A673 (cell line): ENCODE data around the gene ELMO3. TPM values are rescaled to one million over a fixed set of nuclear protein-coding genes. Genes with fewer than 3 reads are reported as not detected.

Experiments used
- BruUV-seq: library from RNA; stranded (reverse); fragments of 400-500 nt; replicated peaks from 2 replicates; lab custom pipeline; 2021; lab: Mats Ljungman, UMichigan
- CTCF ChIA-PET: fragments of 300-600 bp; sonication (Branson Sonifier 250); formaldehyde crosslinking; loops from one replicate; lab custom pipeline; 2022; ENCODE audit warnings: antibody characterized with exemption; lab: Charles Lee
- POLR2A ChIA-PET: fragments of 300-600 bp; sonication (Branson Sonifier 250); formaldehyde crosslinking; loops from one replicate; lab custom pipeline; 2022; ENCODE audit warnings: antibody characterized with exemption; ENCODE audit not compliant: low non-redundant PET; lab: Charles Lee
- DNase-seq: peaks from one replicate; pipeline ENCODE4 v3.0.0-alpha.2; 2015; ENCODE audit warnings: low spot score
- H3K27ac ChIP-seq: fragments of 200-600 bp; sonication (generic); 2 replicates; pipeline ENCODE4 v1.5.1; 2016; ENCODE audit warnings: mixed run types, low read depth, mild to moderate bottlenecking, mixed read lengths, antibody characterized with exemption, low read length; ENCODE audit not compliant: poor library complexity, severe bottlenecking
- H3K27me3 ChIP-seq: fragments of 200-600 bp; sonication (generic); replicated peaks from 2 replicates; pipeline ENCODE4 v1.6.1; 2017; ENCODE audit warnings: mixed run types, low read depth, mild to moderate bottlenecking, mixed read lengths, antibody characterized with exemption, low read length; ENCODE audit not compliant: insufficient read depth, poor library complexity
- H3K36me3 ChIP-seq: fragments of 200-600 bp; sonication (generic); 2 replicates; pipeline ENCODE4 v1.6.1; 2016; ENCODE audit warnings: mixed run types, mild to moderate bottlenecking, mixed read lengths, antibody characterized with exemption, low read length; ENCODE audit not compliant: insufficient read depth, poor library complexity, severe bottlenecking
- H3K4me1 ChIP-seq: fragments of 200-600 bp; sonication (generic); 2 replicates; pipeline ENCODE4 v1.6.1; 2017; ENCODE audit warnings: mixed run types, mild to moderate bottlenecking, mixed read lengths, antibody characterized with exemption, low read length; ENCODE audit not compliant: insufficient read depth, poor library complexity, severe bottlenecking
- H3K4me3 ChIP-seq: fragments of 200-600 bp; sonication (generic); 2 replicates; pipeline ENCODE4 v1.5.1; 2016; ENCODE audit warnings: low read depth, mixed run types, mild to moderate bottlenecking, mixed read lengths, low read length; ENCODE audit not compliant: poor library complexity, severe bottlenecking
- H3K9me3 ChIP-seq: fragments of 200-600 bp; sonication (generic); 2 replicates; pipeline ENCODE4 v1.6.1; 2016; ENCODE audit warnings: mixed run types, low read depth, mild to moderate bottlenecking, mixed read lengths, antibody characterized with exemption, low read length; ENCODE audit not compliant: poor library complexity, severe bottlenecking
- EZH2 ChIP-seq: fragments of 200-600 bp; sonication (generic); IDR thresholded peaks from 2 replicates; pipeline ENCODE4 v1.6.1; 2017; ENCODE audit warnings: borderline replicate concordance, low read depth, mild to moderate bottlenecking, mixed read lengths, antibody characterized with exemption, low read length; ENCODE audit not compliant: poor library complexity, severe bottlenecking
- intact Hi-C: fragments of 100-400 bp; cut with micrococcal nuclease; formaldehyde crosslinking; loops from one replicate; pipeline ENCODE4 v1.10.0; 2022; ENCODE audit not compliant: unreplicated experiment
- total RNA-seq: library from RNA; stranded (reverse); gene quantifications from 2 replicates; pipeline ENCODE4 v1.2.3, GENCODE V29; 2021
- TF ChIP-seq, protein P1 (sequence below): fragments of 300-800, 200-600 bp; sonication (generic); conservative IDR thresholded peaks from 2 replicates; pipeline ENCODE4 v1.5.1; 2017; ENCODE audit warnings: low read depth, mild to moderate bottlenecking, antibody characterized with exemption, low read length, moderate library complexity, mixed read lengths

Gene ELMO3
- total RNA-seq, 1 experiment from 2014 or later: 4.7 TPM

DNA sequence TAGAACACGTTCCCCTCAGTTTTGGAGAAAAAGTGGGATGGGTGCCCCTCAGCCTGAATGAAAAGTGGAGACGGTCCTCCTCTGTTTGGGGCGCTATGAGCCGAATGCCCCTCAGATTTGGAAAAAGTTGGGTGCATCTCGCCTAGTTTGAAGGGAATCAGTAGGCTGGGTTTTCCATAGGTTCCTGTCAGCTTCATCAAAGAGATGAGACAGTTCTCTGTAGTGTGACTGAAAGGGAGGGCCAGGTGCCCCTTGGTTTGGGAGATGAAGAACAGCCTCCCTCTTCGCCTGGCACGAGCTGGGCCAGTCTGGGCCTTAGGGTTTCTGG, 49.1 kb downstream of the ELMO3 start:
- H3K36me3 ChIP-seq: no peaks in the 10 kb centered on the region
- H3K4me1 ChIP-seq: peaks cover 56% of the 10 kb centered on the region
- POLR2A ChIA-PET: interaction anchor here (0.5 kb wide), 1 partner anchor 15 kb away, joined by 4 read pairs; no protein-coding TSS in a partner anchor
- no peaks in the 10 kb centered on the region for H3K9me3 ChIP-seq
- BruUV-seq: no TSS peak
- peak overlapping the region; percentile 90 for H3K4me3 ChIP-seq
- peak overlapping the region; percentile 79 for H3K27ac ChIP-seq
- peak; percentile 57 for DNase-seq
- CTCF ChIA-PET: interaction anchor here (0.6 kb wide), 1 partner anchor 141 kb away, joined by 10 read pairs; no protein-coding TSS in a partner anchor
- no peaks in the 10 kb centered on the region for H3K27me3 ChIP-seq
- TF ChIP-seq, protein P1, sequence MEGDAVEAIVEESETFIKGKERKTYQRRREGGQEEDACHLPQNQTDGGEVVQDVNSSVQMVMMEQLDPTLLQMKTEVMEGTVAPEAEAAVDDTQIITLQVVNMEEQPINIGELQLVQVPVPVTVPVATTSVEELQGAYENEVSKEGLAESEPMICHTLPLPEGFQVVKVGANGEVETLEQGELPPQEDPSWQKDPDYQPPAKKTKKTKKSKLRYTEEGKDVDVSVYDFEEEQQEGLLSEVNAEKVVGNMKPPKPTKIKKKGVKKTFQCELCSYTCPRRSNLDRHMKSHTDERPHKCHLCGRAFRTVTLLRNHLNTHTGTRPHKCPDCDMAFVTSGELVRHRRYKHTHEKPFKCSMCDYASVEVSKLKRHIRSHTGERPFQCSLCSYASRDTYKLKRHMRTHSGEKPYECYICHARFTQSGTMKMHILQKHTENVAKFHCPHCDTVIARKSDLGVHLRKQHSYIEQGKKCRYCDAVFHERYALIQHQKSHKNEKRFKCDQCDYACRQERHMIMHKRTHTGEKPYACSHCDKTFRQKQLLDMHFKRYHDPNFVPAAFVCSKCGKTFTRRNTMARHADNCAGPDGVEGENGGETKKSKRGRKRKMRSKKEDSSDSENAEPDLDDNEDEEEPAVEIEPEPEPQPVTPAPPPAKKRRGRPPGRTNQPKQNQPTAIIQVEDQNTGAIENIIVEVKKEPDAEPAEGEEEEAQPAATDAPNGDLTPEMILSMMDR: no peak
- TF ChIP-seq EZH2: no peak
- intact Hi-C loops: no loop called here

DNA sequence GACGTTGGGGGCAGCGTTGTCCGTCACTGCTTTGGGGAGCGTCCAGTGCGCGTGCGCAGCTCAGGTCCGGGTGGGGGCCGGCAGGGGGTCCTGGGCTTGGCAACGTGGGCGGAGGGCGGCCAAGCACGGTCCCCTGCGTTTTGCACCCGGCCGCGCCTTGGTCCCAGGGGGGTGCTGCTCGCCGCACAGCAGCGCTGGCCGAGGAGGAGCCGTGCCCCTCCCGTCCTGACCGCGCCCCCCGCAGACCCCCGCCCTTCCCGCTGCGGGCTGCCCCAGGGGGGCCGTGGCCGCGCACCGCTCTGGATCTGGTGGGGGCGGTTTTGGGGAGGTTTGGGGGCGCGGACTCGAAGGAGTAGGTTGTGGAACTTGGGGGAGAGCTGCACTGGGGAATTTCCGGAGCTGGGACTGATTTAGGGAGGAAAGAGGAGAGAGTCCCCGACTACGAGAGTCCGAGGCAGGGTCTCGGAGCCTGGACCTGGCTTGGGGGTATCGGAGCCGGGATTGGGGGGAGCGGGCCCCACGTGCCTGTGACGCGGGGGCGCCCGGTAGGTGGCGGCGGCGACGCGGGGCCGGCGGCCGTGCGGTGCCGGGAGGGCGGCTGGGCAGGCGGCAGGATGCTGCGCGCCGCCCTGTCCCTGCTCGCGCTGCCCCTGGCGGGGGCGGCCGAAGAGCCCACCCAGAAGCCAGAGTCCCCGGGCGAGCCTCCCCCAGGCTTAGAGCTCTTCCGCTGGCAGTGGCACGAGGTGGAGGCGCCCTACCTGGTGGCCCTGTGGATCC, 49.7 kb downstream of the ELMO3 start, which contains the start of gene SLC9A5:
Gene SLC9A5, plus strand, starts transcription at position 579 of the 777 bp plus-strand sequence. Its CDS starts 36 bp downstream, at position 615.
- ChIA-PET CTCF (interaction anchor here (0.6 kb wide), 1 partner anchor 140 kb away, joined by 10 read pairs; no protein-coding TSS in a partner anchor), POLR2A (interaction anchor here (0.7 kb wide), 1 partner anchor 31 kb away, joined by 3 read pairs; no protein-coding TSS in a partner anchor)
- BruUV-seq: no TSS peak
- no peak for TF ChIP-seq EZH2
- TF ChIP-seq, protein P1: peak; percentile 19; the same call in 1 of the 2 replicates
- H3K4me3 ChIP-seq: peak within 1 kb of the TSS; percentile 90
- no peaks in the 10 kb centered on the region for H3K36me3 ChIP-seq
- H3K9me3 ChIP-seq: no peaks in the 10 kb centered on the region
- intact Hi-C loops: no loop called here
- peaks cover 50% of the 10 kb centered on the region for H3K4me1 ChIP-seq
- no peak for DNase-seq
- no peaks in the 10 kb centered on the region for H3K27me3 ChIP-seq
- peak within 1 kb of the TSS; percentile 79 for H3K27ac ChIP-seq

DNA sequence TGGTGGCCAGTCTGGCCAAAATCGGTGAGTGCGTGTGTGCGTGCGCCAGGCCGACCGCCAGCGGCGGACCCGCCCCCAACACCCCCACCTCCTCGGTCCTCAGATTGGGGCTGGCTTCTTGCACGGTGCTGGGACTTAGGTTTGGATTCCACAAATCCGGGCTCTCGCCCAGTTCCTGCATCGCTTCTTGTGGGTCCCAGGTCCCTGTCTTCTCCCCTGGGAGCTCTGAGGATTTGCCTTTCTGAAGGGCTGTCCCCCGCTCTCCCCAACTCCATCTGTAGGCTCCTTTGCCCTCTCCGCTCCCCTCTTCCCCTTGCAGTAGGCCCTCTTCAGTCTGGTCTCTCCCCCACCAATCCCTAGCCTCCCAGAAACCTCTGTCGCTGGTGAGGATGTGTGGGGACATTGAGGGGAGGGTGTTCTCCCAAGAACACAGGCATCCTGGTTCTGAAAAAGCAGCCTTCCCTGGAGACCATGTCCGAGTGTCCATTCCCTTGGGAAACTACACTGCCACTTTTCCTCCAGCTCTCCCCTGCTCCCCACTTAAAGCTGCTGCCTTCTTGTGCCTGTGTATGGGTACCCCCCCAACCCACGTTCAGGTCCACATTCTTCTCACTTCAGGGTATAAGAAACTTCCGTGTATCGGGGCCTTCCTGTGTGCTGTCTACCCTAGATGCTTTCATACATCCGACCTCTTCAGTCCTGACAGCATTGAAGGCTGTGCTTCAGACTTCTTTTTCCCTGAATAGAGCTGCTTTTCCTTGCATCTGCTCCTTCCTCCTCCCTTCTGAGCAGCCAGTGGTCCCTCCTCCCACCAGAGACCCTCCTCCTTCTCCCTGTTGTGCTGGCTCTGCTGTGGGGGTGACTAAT, 50.5 kb downstream of the ELMO3 start:
- intact Hi-C loops: no loop called here
- CTCF ChIA-PET: interaction anchor here (0.6 kb wide), 1 partner anchor 23 kb away, joined by 3 read pairs; no protein-coding TSS in a partner anchor
- peak overlapping the region; percentile 90 for H3K4me3 ChIP-seq
- H3K27ac ChIP-seq: no peak overlapping the region
- POLR2A ChIA-PET: interaction anchor here (0.7 kb wide), 1 partner anchor 31 kb away, joined by 3 read pairs; no protein-coding TSS in a partner anchor
- no peaks in the 10 kb centered on the region for H3K9me3 ChIP-seq
- TF ChIP-seq, protein P1: no peak
- no peak for TF ChIP-seq EZH2
- H3K4me1 ChIP-seq: peaks cover 43% of the 10 kb centered on the region
- H3K36me3 ChIP-seq: no peaks in the 10 kb centered on the region
- H3K27me3 ChIP-seq: no peaks in the 10 kb centered on the region
- BruUV-seq: no TSS peak
- no peak for DNase-seq
